Measurements from ENCODE around the gene RAD51B.

- TF ChIP-seq, protein P1, sequence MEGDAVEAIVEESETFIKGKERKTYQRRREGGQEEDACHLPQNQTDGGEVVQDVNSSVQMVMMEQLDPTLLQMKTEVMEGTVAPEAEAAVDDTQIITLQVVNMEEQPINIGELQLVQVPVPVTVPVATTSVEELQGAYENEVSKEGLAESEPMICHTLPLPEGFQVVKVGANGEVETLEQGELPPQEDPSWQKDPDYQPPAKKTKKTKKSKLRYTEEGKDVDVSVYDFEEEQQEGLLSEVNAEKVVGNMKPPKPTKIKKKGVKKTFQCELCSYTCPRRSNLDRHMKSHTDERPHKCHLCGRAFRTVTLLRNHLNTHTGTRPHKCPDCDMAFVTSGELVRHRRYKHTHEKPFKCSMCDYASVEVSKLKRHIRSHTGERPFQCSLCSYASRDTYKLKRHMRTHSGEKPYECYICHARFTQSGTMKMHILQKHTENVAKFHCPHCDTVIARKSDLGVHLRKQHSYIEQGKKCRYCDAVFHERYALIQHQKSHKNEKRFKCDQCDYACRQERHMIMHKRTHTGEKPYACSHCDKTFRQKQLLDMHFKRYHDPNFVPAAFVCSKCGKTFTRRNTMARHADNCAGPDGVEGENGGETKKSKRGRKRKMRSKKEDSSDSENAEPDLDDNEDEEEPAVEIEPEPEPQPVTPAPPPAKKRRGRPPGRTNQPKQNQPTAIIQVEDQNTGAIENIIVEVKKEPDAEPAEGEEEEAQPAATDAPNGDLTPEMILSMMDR (IDR thresholded peaks at IDR 0.05), result no peak
- TF ChIP-seq EP300 (IDR thresholded peaks at IDR 0.05) (no peak), POLR2A (IDR thresholded peaks at IDR 0.05) (no peak)
These were observed 517.7 kb downstream of the RAD51B start for GRCh38 chr14:68337279-68337678.

All from ovary (tissue), 3 donors.